Activated CD4-positive, alpha-beta T cell treated with anti-CD3 and anti-CD28 coated beads, Interleukin-2, Interleukin-6, amounts not matched to agents 100 ng/mL and 50 ng/mL, durations not matched to agents 16 hours and 8 hours (primary cell): ENCODE results near the gene ATP11B.

ENCODE experiments used
- DNase-seq: peaks from one replicate; pipeline ENCODE4 v3.0.0-alpha.2; 2020

The ATP11B gene

GRCh38 chr3:182911782-182912111, 118.4 kb downstream of the ATP11B start:
- DNase-seq = no peak

- no peak for DNase-seq
Measured at GRCh38 chr3:182912474-182912873, 119.2 kb downstream of the ATP11B start.

GRCh38 chr3:182913889-182914288, 120.6 kb downstream of the ATP11B start:
- DNase-seq = peak; percentile 29

- no peak for DNase-seq
Measured at GRCh38 chr3:182914341-182914740, 121.0 kb downstream of the ATP11B start.

- no peak for DNase-seq
Measured at GRCh38 chr3:182917134-182917533, 123.8 kb downstream of the ATP11B start.

- no peak for DNase-seq
Measured at GRCh38 chr3:182919866-182920357, 126.6 kb downstream of the ATP11B start.

- no peak for DNase-seq
Measured at GRCh38 chr3:182920515-182921084, 127.3 kb downstream of the ATP11B start.

GRCh38 chr3:182921665-182922355, 128.5 kb downstream of the ATP11B start:
- no peak for DNase-seq

- no peak for DNase-seq
Measured at GRCh38 chr3:182925330-182925943, 132.1 kb downstream of the ATP11B start.

- DNase-seq = no peak
Measured at GRCh38 chr3:182925944-182926337, 132.6 kb downstream of the ATP11B start.

- DNase-seq = no peak
Measured at GRCh38 chr3:182935803-182936202, 142.5 kb downstream of the ATP11B start.

GRCh38 chr3:182936239-182936917, 143.1 kb downstream of the ATP11B start:
- DNase-seq = no peak

- DNase-seq = no peak
Measured at GRCh38 chr3:182936918-182937285, 143.6 kb downstream of the ATP11B start.

GRCh38 chr3:182937293-182938051, 144.2 kb downstream of the ATP11B start:
- DNase-seq = no peak

- DNase-seq = no peak
Measured at GRCh38 chr3:182940266-182940808, 147.0 kb downstream of the ATP11B start.

GRCh38 chr3:182941719-182942118, 148.4 kb downstream of the ATP11B start:
- DNase-seq = no peak

GRCh38 chr3:182947888-182948287, 154.6 kb downstream of the ATP11B start:
- no peak for DNase-seq

GRCh38 chr3:182948305-182948704, 155.0 kb downstream of the ATP11B start:
- DNase-seq = no peak

- no peak for DNase-seq
Measured at GRCh38 chr3:182949688-182950087, 156.4 kb downstream of the ATP11B start.

- no peak for DNase-seq
Measured at GRCh38 chr3:182954553-182955235, 161.4 kb downstream of the ATP11B start.

GRCh38 chr3:182957226-182957625, 163.9 kb downstream of the ATP11B start:
- no peak for DNase-seq

GRCh38 chr3:182957676-182958266, 164.5 kb downstream of the ATP11B start:
- DNase-seq = no peak
